ENCODE results near the gene CTDSPL2.

- no peak for TF ChIP-seq SUZ12 (IDR thresholded peaks at IDR 0.05)
- no peak for TF ChIP-seq SP1 (IDR thresholded peaks at IDR 0.05)
- TF ChIP-seq BHLHE40 (IDR thresholded peaks at IDR 0.05; ENCODE audit: borderline replicate concordance): no peak
- TF ChIP-seq L3MBTL2 (conservative IDR thresholded peaks at IDR 0.05): no peak
- no peak for TF ChIP-seq FOXK2 (IDR thresholded peaks at IDR 0.05)
- TF ChIP-seq HDGF (IDR thresholded peaks at IDR 0.05; ENCODE audit: borderline replicate concordance): no peak
- TF ChIP-seq TARDBP (IDR thresholded peaks at IDR 0.05): no peak
- no peak for TF ChIP-seq LEF1 (IDR thresholded peaks at IDR 0.05; ENCODE audit: borderline replicate concordance)
- no peak for TF ChIP-seq FOXM1 (IDR thresholded peaks at IDR 0.05; ENCODE audit: borderline replicate concordance)
- no peak for TF ChIP-seq ARNT (IDR thresholded peaks at IDR 0.05)
- no peak for TF ChIP-seq PKNOX1 (IDR thresholded peaks at IDR 0.05)
- TF ChIP-seq FOXA1 (IDR thresholded peaks at IDR 0.05): no peak
- no peak for TF ChIP-seq CTBP1 (IDR thresholded peaks at IDR 0.05; ENCODE audit: borderline replicate concordance)
Observed at GRCh38 chr15:44482090-44482489, 54.7 kb downstream of the CTDSPL2 start.

Data from HEK293T (cell line).